ENCODE data around the gene NSD2. TPM values are rescaled to one million over a fixed set of nuclear protein-coding genes. Genes with fewer than 3 reads are reported as not detected.

Gene NSD2
- total RNA-seq, 3 donors from 2014 or later, result 84.0 to 97.0 (median 91.0) TPM

DNA sequence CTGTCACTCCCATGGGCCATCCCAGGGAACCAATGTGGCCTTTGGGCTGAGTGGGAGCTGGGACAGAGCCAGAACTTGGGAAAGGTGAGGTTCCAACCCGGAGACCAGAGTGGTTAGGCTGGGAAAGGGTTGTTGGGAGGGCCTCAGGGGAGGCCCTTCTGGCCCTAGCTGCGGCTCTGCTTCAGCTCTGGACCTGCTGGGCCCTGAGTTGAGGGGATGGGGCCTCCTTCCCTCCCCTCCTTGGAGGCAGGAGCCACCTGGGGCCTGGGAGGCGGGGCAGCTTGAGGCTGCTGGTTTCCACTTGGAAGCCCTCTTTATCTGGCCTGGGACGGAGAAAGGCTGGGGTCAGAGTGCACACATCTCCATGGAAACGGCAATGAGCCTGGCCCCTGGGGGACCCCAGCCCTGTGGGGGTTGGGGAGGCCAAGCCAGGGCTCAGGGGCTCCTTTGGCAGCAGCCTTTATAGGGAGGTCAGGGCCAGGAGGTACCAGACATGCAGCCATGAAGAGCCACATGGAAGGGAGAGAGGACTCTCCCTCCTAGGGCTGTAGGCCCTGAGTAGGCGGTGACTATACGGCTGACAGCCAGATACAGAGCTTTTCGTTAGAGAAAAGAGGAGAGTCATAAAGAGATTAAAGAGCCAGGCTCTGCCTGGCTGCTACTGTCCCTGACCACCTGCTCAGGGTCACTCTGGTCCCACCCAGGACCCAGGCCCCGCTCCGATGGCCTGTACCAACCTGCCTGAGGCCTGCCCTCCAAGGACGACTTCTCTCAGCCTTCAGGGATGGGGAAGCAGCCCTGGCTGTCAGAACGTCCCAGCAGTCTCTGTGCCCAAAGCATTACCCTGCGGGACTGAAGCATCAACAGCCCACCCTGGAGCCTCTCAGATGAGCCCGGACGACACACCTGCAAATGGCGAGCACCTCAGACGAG lies 6.9 kb upstream of the NSD2 start:
- Mint-ChIP-seq H3K9me3 (no peaks in the 10 kb centered on the region), H3K27me3 (ENCODE audit: low read depth) (no peaks in the 10 kb centered on the region), H3K4me3 (no peak overlapping the region), H3K4me1 (ENCODE audit: low read depth) (peaks cover 18% of the 10 kb centered on the region), H3K36me3 (ENCODE audit: insufficient read depth) (no peaks in the 10 kb centered on the region)
- DNase-seq (no peak), ATAC-seq (no peak)

DNA sequence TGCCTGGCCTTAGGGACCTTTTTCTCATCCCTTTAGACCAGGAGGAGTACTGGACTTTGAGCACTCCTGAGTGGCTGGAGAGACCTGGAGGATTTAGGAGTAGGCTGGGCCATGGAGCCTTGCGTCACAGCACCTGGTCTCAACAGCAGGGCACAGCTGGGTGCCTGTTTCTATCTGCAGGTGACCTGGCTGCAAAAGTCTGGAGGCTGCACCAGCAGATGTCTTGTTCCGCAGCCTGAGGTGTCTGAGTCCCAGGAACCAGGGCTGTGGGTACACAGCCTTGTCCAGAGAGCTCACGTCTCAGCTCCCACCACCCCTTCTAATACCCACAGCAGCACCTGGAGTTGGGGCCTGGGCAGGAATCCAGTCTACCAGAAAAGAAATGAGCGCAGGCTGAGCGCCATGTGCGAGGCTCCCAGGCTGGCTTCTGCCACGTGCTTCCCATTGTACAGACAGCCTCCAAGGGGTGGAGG lies 5.0 kb upstream of the NSD2 start:
- Mint-ChIP-seq H3K4me1 (ENCODE audit: low read depth) (peaks cover 24% of the 10 kb centered on the region), H3K9me3 (no peaks in the 10 kb centered on the region), H3K36me3 (ENCODE audit: insufficient read depth) (no peaks in the 10 kb centered on the region), H3K27me3 (ENCODE audit: low read depth) (no peaks in the 10 kb centered on the region), H3K4me3 (no peak overlapping the region)
- ATAC-seq (no peak), DNase-seq (no peak)

DNA sequence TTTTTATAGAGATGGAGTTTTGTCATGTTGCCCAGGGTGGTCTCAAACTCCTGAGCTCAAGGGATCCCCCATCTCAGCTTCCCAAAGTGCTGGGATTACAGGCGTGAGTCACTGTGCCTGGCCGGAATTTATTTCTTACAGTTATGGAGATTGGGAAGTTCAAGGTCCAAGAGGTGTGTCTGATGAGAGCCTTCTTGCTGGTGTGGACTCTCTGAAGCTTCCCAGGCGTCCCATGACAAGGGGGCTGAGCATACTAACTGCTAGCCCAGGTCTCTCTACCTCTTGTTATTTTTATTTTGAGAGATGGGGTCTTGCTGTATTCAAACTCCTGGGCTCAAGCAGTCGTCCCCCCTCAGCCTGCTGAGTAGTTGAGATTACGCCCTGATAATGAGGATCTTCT lies 2.9 kb upstream of the NSD2 start:
- H3K27me3 Mint-ChIP-seq (ENCODE audit: low read depth), result no peaks in the 10 kb centered on the region
- H3K9me3 Mint-ChIP-seq, result no peaks in the 10 kb centered on the region
- DNase-seq (no peak), ATAC-seq (no peak)
- no peak overlapping the region for H3K4me3 Mint-ChIP-seq
- no peaks in the 10 kb centered on the region for H3K36me3 Mint-ChIP-seq (ENCODE audit: insufficient read depth)
- H3K4me1 Mint-ChIP-seq (ENCODE audit: low read depth), result peaks cover 20% of the 10 kb centered on the region

DNA sequence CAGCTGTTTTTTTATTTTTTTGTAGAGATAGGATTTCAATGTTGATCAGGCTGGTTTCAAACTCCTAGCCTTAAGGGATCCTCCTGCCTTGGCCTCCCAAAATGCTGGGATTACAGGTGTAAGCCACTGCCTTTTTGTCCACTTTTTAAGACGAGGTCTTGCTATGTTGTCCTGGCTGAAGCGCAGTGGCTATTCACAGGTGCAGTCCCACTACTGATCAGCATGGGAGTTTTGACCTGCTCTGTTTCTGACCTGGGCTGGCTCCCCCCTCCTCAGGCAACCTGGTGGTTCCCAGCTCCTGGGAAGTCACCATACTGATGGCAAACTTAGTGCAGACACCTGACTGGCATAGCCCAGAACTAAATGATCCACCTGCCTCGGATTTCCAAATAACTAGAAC lies 2.3 kb upstream of the NSD2 start:
- Mint-ChIP-seq H3K4me1 (ENCODE audit: low read depth) (peaks cover 22% of the 10 kb centered on the region), H3K27me3 (ENCODE audit: low read depth) (no peaks in the 10 kb centered on the region), H3K36me3 (ENCODE audit: insufficient read depth) (no peaks in the 10 kb centered on the region), H3K9me3 (no peaks in the 10 kb centered on the region), H3K4me3 (no peak overlapping the region)
- ATAC-seq, result no peak
- no peak for DNase-seq

DNA sequence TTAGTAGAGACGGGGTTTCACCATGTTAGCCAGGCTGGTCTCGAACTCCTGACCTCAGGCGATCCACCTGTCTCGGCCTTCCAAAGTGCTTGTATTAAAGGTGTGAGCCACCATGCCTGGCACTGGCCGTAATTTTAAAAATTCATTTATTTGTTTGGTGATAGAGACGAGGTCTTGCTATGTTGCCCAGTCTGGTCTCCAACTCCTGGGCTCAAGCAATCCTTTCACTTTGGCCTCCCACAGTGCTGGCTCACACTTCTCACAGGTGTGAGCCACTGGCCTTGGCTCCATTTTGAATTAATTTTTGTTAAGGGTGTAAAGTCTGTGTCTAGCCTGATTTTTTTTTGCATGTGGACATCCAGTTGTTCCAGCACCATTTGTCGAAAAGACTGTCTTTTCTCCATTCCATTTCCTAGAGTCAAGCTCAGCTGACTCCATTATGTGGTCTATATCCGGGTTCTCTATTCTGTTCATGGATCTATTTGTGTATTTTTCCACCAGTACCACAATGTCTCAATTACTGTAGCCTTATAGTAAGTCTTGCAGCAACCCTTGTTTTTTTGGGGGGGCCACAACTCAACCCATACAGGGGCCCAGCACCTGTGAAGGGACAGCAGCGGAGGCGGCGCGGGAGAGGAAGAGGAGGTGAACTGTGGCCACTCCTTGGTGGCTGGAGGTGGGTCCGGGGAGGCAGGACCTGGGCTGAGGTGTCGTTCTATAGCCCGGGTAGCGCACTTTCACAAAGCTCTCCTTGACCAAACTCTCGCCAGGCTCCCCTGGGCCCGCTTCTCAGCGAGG lies 1.5 kb upstream of the NSD2 start:
- ATAC-seq, result no peak
- no peak for DNase-seq
- no peaks in the 10 kb centered on the region for H3K27me3 Mint-ChIP-seq (ENCODE audit: low read depth)
- no peaks in the 10 kb centered on the region for H3K36me3 Mint-ChIP-seq (ENCODE audit: insufficient read depth)
- H3K4me3 Mint-ChIP-seq, result peak overlapping the region; percentile 83
- peaks cover 30% of the 10 kb centered on the region for H3K4me1 Mint-ChIP-seq (ENCODE audit: low read depth)
- no peaks in the 10 kb centered on the region for H3K9me3 Mint-ChIP-seq

DNA sequence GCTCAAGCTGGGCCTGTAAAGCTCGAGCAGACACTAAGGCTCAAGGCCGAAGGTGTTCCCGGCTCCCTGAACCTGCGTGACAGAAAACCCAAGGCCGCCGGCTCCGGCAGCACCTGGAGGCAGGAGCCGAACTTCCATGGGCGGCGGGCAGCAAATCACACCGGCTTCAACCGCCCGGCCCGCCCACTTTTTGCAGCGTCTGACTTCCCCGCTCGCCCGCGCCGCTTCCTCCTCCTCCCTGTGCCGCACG lies 940 bp upstream of the NSD2 start:
- no peaks in the 10 kb centered on the region for H3K27me3 Mint-ChIP-seq (ENCODE audit: low read depth)
- H3K9me3 Mint-ChIP-seq, result no peaks in the 10 kb centered on the region
- DNase-seq (peak; percentile 82), ATAC-seq (peak; percentile 65)
- H3K4me3 Mint-ChIP-seq, result peak overlapping the region; percentile 83
- peaks cover 32% of the 10 kb centered on the region for H3K4me1 Mint-ChIP-seq (ENCODE audit: low read depth)
- H3K36me3 Mint-ChIP-seq (ENCODE audit: insufficient read depth), result no peaks in the 10 kb centered on the region

DNA sequence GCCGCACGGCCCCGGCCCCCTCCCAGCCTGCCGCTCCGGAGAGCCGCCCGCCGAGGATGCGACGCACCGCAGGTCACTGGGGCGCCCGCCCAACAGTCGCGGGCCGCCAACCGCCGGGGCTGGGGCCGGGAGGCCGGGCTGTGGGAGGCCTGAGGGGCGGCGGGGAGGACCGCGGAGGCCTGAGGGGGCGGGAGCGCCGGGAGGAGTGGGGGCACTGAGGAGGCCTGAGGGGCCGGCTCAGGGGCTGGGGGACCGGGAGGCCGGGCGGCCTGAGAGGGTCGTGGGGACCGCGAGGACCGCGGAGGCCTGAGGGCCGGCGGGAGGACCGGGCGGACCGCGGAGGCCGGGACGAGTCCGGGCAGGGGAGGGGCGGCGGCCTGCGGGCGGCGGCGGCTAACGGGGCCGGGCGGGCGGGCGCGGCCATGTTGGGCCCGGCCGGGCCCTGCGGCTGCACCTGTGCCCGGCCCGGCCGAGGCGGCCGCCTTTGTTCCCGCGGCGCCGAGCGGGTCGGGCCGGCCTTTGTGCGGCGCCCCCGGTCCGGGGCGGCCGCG lies 353 bp downstream of the NSD2 start:
- H3K4me1 Mint-ChIP-seq (ENCODE audit: low read depth), result peaks cover 32% of the 10 kb centered on the region

DNA sequence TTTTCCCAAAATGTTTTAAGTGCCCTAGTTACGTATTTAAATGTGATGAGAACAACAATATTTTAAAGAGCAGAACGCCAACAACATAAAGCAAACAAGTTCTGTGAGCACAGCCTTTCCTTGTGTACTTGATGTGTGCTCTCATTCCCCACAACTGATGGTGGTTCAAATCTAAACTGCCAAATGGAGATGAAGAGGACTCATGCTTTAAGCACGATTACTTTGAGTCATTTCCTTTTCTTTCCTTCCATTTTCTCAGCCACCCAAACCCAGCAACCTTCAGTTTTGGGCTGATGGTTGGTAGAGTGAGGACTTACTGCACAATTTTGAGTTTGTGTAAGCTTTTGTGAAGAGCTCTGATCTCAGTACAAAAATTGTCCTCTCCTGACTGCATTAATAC lies 1.7 kb downstream of the NSD2 start:
- peaks cover 39% of the 10 kb centered on the region for H3K4me1 Mint-ChIP-seq (ENCODE audit: low read depth)
- DNase-seq, result no peak
- no peaks in the 10 kb centered on the region for H3K9me3 Mint-ChIP-seq

More for the DNA sequence above, 353 bp downstream of the NSD2 start:
- no peaks in the 10 kb centered on the region for H3K9me3 Mint-ChIP-seq
- DNase-seq, result no peak
- no peaks in the 10 kb centered on the region for H3K27me3 Mint-ChIP-seq (ENCODE audit: low read depth)
- H3K4me3 Mint-ChIP-seq, result no peak overlapping the region
- H3K36me3 Mint-ChIP-seq (ENCODE audit: insufficient read depth), result no peaks in the 10 kb centered on the region
- ATAC-seq, result no peak

DNA sequence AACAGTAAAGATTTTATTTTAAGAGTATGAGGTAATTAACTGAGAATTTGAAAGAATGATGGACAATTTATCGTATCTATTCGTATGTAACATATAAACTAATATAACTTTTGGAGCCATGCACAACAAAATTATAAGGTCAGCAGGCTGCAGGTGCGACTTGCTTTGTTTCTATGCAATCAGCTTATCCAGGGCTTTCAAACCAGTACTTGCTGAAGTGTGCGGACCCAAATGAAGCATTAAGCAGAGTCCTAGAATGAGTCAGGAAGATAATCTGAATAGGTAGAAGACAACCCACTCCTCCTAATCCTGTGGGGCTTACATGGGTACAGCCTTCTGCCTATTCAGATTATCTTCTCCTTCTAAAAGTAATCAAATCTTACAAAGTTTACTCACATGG lies 2.1 kb downstream of the NSD2 start:
- DNase-seq (no peak), ATAC-seq (no peak)
- H3K4me3 Mint-ChIP-seq, result peak overlapping the region; percentile 90
- H3K36me3 Mint-ChIP-seq (ENCODE audit: insufficient read depth), result no peaks in the 10 kb centered on the region
- no peaks in the 10 kb centered on the region for H3K27me3 Mint-ChIP-seq (ENCODE audit: low read depth)
- no peaks in the 10 kb centered on the region for H3K9me3 Mint-ChIP-seq
- peaks cover 39% of the 10 kb centered on the region for H3K4me1 Mint-ChIP-seq (ENCODE audit: low read depth)

More for the DNA sequence above, 1.7 kb downstream of the NSD2 start:
- Mint-ChIP-seq H3K4me3 (peak overlapping the region; percentile 90), H3K27me3 (ENCODE audit: low read depth) (no peaks in the 10 kb centered on the region), H3K36me3 (ENCODE audit: insufficient read depth) (no peaks in the 10 kb centered on the region)
- ATAC-seq, result peak; percentile 30 to 32

DNA sequence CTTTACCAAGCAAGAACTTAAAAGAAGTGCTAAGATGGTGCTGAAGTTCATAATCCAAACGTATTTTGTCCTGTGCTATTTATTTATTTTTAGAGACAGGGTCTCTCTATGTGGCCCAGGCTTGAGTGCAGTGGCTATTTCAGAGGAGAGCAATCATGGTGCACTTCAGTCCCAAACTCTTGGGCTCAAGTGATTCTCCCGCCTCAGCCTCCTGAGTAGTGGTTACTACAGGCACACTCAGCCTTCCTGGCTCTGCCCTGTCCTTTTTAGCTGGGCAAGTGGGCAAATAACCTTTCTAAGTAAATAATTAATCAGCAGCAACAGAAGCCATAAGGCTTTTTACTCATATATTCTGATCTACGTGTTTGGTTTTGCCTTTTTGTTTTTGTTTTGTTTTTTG lies 2.6 kb downstream of the NSD2 start:
- Mint-ChIP-seq H3K9me3 (no peaks in the 10 kb centered on the region), H3K4me3 (peak overlapping the region; percentile 20), H3K4me1 (ENCODE audit: low read depth) (peaks cover 43% of the 10 kb centered on the region), H3K27me3 (ENCODE audit: low read depth) (no peaks in the 10 kb centered on the region), H3K36me3 (ENCODE audit: insufficient read depth) (no peaks in the 10 kb centered on the region)
- ATAC-seq (no peak), DNase-seq (no peak)

DNA sequence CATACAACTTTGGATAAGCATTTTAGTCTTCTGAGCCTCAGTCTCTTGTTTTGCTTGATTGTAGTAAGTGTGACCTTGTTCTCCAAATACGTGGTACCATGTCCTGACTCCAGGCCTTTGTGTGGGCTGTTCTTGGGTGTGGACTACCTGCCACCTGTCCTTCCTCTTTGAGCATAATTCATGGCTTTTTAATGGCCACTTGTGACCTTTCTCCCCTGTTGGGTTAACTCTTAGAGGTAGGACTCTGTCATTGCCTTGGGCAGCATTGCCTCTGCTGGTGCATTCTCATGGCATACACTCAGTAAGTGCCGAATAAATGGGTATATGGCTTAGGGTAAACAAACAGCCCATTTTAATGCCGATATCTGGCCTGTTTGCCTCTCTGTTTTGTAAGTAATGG lies 3.0 kb downstream of the NSD2 start:
- ATAC-seq (no peak), DNase-seq (no peak)
- no peaks in the 10 kb centered on the region for H3K36me3 Mint-ChIP-seq (ENCODE audit: insufficient read depth)
- no peaks in the 10 kb centered on the region for H3K27me3 Mint-ChIP-seq (ENCODE audit: low read depth)
- H3K9me3 Mint-ChIP-seq, result no peaks in the 10 kb centered on the region
- peaks cover 43% of the 10 kb centered on the region for H3K4me1 Mint-ChIP-seq (ENCODE audit: low read depth)
- peak overlapping the region; percentile 20 for H3K4me3 Mint-ChIP-seq

DNA sequence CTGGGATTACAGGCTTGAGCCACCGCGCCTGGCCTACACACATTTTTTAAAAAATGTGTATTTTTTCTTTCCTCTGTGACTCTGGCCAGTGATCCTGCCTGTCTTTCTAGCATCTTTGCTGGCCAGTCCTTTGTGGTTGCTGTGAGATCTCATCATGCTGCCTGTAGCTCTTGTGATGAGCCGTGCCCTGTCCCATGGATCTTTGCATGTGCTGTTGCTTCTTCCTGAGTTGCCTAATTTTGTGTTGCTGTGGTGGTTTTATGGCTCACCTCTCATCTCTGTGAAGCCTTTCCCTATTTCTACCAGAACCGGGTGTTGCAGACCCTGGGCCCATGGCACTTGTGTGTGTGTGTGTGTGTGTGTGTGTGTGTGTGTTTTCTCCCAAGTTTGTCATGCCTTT lies 8.3 kb downstream of the NSD2 start:
- ATAC-seq (no peak), DNase-seq (no peak)
- Mint-ChIP-seq H3K9me3 (no peaks in the 10 kb centered on the region), H3K4me1 (ENCODE audit: low read depth) (peaks cover 34% of the 10 kb centered on the region), H3K36me3 (ENCODE audit: insufficient read depth) (peaks cover 6% of the 10 kb centered on the region), H3K4me3 (no peak overlapping the region), H3K27me3 (ENCODE audit: low read depth) (no peaks in the 10 kb centered on the region)

DNA sequence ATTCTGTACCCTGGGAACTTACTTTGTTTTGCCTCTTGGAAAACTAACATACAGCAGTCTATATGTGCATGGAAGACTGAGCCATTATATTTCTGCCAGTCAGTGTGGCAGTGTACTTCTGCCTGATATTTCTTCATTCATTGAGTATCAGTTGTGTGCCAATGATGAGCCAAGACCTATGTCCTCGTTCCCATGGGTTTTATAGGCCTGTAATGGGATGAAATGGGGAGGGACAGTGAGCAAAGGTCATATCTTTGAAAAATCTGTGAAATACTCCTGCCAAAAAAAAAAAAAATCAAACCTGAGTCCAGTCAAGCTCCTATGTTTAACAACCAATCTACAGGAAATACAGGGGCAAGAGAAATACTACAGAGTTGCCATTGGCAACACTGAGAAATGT lies 9.1 kb downstream of the NSD2 start:
- no peaks in the 10 kb centered on the region for H3K27me3 Mint-ChIP-seq (ENCODE audit: low read depth)
- H3K4me3 Mint-ChIP-seq, result no peak overlapping the region
- peaks cover 30% of the 10 kb centered on the region for H3K4me1 Mint-ChIP-seq (ENCODE audit: low read depth)
- no peak for DNase-seq
- no peaks in the 10 kb centered on the region for H3K9me3 Mint-ChIP-seq
- H3K36me3 Mint-ChIP-seq (ENCODE audit: insufficient read depth), result peaks cover 6% of the 10 kb centered on the region
- no peak for ATAC-seq

DNA sequence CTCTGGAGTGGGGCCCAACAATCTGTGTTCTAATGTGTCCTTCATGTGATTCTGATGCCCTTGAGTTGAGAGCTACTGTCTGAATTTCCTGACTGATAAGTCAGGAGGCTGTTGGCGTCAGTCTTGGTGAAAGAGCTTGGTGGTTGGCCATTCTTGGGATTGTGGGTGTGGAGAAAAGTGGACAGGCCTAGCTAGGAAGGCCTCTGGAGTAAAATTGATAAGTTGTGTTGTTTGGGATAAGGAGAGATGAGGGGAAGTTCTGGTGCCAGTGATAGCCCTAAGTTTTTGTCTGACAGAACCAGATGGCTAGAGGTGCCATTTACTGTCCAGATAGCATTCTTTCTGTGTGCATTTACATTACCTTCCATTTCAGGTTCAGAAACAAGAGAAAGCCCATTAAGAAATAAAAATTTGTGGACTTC lies 11.7 kb downstream of the NSD2 start:
- Mint-ChIP-seq H3K4me3 (no peak overlapping the region), H3K27me3 (ENCODE audit: low read depth) (no peaks in the 10 kb centered on the region), H3K9me3 (no peaks in the 10 kb centered on the region), H3K36me3 (ENCODE audit: insufficient read depth) (peaks cover 10% of the 10 kb centered on the region), H3K4me1 (ENCODE audit: low read depth) (peaks cover 32% of the 10 kb centered on the region)
- ATAC-seq (no peak), DNase-seq (no peak)
